ENCODE measurements around the gene SAMD4A.

DNA sequence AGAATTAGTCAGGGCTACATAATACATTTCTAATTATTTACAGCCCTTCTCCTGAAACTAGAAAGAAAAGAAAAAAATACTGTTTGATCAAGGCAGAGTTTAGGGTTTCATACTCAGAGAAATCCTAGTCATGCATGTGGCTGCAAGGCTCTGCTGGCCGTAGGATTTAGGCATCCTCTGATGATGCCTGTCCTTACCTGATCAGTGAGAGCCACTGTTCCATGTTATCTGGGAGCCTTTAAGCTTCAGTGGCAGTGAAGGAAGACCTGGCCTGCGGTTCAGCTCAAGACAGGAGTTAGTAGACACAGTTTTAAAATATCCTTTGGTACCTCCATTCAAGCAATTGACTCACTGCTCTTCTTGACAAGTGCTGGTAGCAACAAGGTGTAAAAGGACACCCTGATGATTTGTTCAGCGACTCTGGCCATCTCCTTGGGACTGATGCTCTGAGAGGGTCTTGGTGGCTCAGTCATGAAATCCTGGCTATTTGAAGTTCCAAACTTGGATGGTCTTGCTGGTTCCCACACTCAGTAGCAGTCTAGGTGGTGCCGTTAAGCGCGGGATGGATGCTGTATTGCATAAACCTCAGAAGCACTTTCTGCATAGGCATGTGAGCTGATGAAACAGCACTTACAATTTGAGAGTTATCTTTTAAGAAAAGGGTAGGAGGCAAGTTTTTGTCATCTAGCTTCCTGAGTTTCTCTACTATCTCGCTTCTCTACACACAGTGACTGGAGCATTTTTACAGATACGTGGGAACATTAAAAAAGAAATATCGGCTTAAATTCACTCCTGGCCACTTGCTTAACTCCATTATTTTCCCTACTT lies 162.0 kb downstream of the SAMD4A start:
- TF ChIP-seq POLR2A (IDR thresholded peaks at IDR 0.05; ENCODE audit: low read depth, low read length): no peak
- TF ChIP-seq RFX5 (IDR thresholded peaks at IDR 0.05; ENCODE audit: low read depth, low read length): no peak
- TF ChIP-seq, protein P1, sequence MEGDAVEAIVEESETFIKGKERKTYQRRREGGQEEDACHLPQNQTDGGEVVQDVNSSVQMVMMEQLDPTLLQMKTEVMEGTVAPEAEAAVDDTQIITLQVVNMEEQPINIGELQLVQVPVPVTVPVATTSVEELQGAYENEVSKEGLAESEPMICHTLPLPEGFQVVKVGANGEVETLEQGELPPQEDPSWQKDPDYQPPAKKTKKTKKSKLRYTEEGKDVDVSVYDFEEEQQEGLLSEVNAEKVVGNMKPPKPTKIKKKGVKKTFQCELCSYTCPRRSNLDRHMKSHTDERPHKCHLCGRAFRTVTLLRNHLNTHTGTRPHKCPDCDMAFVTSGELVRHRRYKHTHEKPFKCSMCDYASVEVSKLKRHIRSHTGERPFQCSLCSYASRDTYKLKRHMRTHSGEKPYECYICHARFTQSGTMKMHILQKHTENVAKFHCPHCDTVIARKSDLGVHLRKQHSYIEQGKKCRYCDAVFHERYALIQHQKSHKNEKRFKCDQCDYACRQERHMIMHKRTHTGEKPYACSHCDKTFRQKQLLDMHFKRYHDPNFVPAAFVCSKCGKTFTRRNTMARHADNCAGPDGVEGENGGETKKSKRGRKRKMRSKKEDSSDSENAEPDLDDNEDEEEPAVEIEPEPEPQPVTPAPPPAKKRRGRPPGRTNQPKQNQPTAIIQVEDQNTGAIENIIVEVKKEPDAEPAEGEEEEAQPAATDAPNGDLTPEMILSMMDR (conservative IDR thresholded peaks at IDR 0.05; ENCODE audit: low read depth, low read length): no peak
- no peak for TF ChIP-seq MXI1 (IDR thresholded peaks at IDR 0.05; ENCODE audit: borderline replicate concordance, low read depth, low read length)
- TF ChIP-seq FOS (IDR thresholded peaks at IDR 0.05; ENCODE audit: low read depth, low read length): no peak
- TF ChIP-seq, protein P2, sequence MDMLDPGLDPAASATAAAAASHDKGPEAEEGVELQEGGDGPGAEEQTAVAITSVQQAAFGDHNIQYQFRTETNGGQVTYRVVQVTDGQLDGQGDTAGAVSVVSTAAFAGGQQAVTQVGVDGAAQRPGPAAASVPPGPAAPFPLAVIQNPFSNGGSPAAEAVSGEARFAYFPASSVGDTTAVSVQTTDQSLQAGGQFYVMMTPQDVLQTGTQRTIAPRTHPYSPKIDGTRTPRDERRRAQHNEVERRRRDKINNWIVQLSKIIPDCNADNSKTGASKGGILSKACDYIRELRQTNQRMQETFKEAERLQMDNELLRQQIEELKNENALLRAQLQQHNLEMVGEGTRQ (IDR thresholded peaks at IDR 0.05; ENCODE audit: low read depth, low read length): no peak
- TF ChIP-seq MAZ (IDR thresholded peaks at IDR 0.05; ENCODE audit: borderline replicate concordance, low read depth, low read length): no peak
- TF ChIP-seq MAFK (IDR thresholded peaks at IDR 0.05; ENCODE audit: low read depth, low read length): no peak
- TF ChIP-seq RAD21 (IDR thresholded peaks at IDR 0.05; ENCODE audit: low read length): no peak
- TF ChIP-seq SMC3 (IDR thresholded peaks at IDR 0.05; ENCODE audit: low read depth, low read length): no peak
